ENCODE data around the gene GPR61.

Gene GPR61

DNA sequence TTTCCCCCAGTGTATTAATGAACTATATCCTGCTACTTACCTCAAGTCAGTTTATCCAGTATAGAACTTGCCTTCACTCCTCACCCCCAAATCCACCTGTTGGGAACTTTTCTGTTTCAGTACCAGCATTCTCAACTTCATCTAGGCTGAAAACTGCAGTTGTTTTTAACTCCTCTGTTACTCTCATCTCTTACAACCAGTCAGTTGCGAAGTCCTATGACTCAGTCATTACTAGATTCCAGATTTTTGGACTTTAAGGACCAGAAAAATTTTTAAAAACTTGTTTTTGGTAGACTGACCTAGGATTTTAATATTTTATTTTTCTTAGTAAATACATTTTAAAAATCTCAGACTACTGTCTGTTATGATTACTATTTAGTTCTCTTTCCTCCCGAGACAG is 16.9 kb downstream of the GPR61 start:
- in situ Hi-C loops (cut with HindIII; ENCODE audit: low pct_ligation_motif_present, low pct_unique_long_range_greater_than_20kb, low sequenced_read_pairs) = no loop called here
- no peak for DNase-seq

DNA sequence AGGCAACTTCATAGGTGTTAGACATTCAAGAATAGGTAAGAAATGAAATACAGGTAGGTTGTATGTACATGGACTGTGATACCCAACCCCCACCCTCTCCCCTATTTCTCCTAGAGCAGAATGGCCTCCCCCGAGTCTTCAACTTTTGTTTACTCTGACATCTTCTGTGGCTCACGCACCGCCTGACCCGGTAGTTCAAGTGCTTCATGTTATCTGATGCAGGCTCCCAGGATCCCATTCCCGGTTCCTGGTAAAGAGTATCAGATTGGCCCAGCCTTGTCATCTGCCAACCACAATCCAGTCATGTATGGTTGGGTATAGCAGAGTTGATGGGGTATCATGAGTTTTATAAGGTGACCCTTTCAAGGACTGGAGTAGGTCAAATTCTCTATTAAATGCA is 17.8 kb downstream of the GPR61 start:
- in situ Hi-C loops (cut with HindIII; ENCODE audit: low pct_ligation_motif_present, low pct_unique_long_range_greater_than_20kb, low sequenced_read_pairs) = no loop called here
- no peak for DNase-seq

DNA sequence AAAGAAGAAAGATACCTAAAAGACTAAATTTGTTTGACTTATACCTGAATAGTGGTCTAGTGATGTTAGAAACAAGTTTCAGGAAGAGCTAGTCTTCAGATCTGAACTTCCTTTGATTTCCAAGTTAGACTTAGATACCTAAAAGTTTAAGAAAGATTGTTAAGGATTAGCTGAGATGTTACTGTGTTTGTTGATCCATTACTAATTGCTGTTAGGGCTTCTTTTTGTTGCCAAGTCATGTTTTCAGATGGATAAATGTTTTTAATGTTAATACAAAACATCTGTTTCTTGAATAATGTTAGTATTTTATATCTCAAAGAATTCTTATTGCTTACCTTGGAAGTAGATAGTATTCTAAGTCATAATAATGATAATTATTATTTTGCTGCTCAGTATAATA is 20.3 kb downstream of the GPR61 start:
- DNase-seq = no peak
- in situ Hi-C loops (cut with HindIII; ENCODE audit: low pct_ligation_motif_present, low pct_unique_long_range_greater_than_20kb, low sequenced_read_pairs) = no loop called here

DNA sequence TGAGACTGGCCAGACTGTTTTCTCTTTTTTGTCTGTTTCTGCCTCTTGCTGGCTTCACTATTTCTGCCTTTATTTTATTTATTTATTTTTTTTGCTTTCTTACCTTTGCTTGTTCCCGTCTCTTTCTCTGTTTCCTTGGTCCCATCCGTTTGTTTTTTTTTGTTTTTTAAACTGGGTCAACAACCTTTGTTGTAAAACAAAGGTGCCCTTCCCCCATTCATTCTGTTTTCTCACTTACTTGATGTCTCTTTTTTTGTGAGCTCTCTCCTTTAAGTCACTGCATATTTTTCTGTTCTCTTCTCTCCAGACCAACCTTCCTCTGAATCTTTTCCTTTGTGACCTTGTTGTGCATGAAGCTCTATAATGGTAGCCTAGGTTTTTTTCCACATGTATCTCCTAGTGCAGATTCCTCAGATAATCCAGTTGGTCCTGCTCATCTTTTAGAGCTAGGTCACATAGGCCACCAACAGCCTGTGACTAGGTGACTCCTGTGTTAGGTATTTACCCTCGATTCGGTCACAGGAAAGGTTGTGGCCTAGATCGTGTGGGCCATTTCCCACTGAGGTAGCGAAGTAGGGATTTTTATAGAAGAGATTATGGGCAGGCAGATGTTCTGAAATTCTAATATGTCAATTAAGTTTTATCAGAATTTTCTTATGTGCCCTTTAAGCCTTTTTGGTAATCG is 24.7 kb downstream of the GPR61 start:
- no peak for DNase-seq
- in situ Hi-C loops (cut with HindIII; ENCODE audit: low pct_ligation_motif_present, low pct_unique_long_range_greater_than_20kb, low sequenced_read_pairs) = no loop called here

DNA sequence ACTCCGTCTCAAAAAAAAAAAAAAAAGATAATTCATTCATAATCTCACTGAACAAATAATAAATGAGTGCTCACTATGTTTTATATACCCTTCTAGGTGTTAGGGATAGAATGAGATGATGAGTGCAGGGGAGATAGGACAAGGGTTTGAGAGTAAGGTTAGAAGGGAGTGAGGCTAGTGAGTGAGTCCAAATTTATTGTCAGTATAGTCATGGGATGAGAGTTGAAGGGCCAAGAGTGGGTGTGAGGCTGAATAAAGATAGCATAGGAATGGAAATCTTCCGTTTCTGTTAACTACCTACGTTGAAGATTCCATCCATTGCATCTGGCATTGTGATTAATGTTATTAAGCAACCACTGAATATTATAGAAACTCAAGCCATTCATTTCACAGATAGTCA is 25.6 kb downstream of the GPR61 start:
- in situ Hi-C loops (cut with HindIII; ENCODE audit: low pct_ligation_motif_present, low pct_unique_long_range_greater_than_20kb, low sequenced_read_pairs) = no loop called here
- DNase-seq = no peak

DNA sequence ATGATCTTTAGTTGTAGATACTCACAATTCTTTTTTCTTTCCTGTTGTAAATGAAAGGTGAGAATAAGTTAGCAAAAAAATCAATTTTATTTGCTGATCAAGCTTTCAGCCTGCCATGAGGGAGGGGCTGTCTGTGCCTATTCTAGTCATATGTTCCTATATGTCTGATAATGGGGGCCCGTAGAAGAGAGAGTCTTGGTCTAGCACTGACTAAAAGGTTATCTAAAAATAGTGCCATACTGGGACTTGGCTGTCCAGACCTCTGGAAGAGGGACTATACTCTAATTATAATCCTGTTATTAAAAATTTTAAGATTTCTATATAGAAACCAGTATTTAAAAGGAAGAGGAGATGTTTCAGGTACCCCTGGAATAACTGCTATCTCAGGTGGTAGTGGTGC is 27.3 kb downstream of the GPR61 start:
- in situ Hi-C loops (cut with HindIII; ENCODE audit: low pct_ligation_motif_present, low pct_unique_long_range_greater_than_20kb, low sequenced_read_pairs) = no loop called here

DNA sequence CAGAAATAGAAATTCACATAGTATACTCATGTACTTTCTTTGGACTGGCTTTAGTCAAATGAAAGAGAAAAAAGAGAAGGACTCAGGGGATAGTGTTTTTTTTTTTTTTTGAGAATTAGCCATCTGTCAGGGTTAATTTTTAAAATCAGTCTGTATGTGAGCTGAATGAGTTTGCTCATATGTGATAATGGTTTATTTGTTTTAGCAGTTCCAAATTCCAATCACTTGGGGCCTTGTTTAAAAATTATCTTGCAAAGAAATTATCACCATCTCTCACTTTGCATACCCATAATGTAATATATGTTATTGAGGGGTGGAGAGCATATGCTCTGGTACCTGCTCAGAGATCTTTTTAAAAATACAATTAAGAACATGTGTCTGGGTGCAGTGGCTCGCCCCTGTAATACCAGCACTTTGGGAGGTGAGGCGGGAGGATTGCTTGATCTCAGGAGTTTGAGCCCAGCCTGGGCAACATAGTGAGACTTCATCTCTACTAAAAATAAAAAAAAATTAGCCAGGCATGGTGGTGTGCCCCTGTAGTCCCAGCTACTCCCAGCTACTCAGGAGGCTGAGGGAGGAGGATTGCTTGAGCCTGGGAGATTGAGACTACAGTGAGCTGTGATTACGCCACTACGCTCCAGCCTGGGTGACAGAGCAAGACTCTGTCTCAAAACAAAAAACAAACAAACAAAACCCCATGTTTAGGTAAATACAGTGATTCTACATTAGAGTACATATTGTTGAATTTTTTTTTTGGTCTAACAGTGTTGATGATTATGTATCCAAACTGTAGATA is 28.4 kb downstream of the GPR61 start:
- in situ Hi-C loops (cut with HindIII; ENCODE audit: low pct_ligation_motif_present, low pct_unique_long_range_greater_than_20kb, low sequenced_read_pairs) = no loop called here
- no peak for DNase-seq

More for the DNA sequence above, 27.3 kb downstream of the GPR61 start:
- DNase-seq = no peak

DNA sequence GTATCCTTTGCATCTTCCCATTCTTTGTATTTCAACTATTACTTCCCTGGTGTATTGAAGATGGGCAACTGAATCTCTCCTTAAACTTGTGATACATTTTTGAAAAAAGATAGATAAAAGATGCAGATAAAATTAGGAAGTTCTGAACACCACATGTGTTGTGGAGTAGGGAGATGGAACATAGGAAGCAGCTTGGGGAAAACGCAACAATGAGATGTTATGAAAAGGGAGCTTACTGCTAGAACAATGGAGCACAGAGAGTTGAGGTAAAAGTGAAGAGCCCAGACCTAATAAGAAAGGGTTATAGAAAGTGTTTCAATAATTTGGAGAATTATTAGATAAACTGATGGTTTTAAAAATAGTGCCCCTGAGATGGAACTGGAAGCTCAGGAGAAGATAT is 29.7 kb downstream of the GPR61 start:
- no peak for DNase-seq
- in situ Hi-C loops (cut with HindIII; ENCODE audit: low pct_ligation_motif_present, low pct_unique_long_range_greater_than_20kb, low sequenced_read_pairs) = no loop called here

DNA sequence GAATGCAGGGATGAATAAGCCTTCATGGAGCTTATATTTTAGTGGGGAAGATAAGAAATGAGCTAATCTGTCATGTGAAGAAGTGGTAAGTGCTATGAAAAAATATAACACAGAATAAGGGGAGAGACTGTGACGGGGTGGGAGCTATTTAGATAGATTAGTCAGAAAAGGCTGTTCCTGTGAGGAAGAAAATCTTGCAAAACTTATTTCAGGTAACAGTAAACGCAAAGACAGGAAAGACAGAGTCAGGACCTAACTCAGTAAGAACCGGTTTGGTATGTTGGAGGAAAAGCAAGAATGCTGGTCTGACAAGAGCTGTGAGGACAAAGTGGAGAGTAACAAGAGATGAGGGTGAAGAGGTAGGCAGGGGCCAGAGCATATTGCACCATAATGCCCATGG is 30.7 kb downstream of the GPR61 start:
- in situ Hi-C loops (cut with HindIII; ENCODE audit: low pct_ligation_motif_present, low pct_unique_long_range_greater_than_20kb, low sequenced_read_pairs) = no loop called here
- no peak for DNase-seq

DNA sequence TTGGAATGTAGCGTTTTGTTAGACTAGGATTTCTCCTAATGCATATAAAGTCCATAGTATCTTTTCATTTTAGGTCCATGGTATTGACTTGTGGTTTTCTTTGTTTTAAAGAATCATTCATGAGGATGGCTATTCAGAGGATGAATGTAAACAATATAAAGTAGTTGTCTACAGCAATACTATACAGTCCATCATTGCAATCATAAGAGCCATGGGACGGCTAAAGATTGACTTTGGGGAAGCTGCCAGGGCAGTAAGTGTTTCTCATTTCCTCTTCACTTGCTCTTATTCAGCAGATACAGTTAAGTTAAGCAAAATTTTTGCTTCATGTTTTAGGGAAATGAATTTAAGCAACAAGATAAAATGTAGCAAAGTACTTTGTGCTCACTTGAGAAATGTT is 34.1 kb downstream of the GPR61 start:
- no peak for DNase-seq
- in situ Hi-C loops (cut with HindIII; ENCODE audit: low pct_ligation_motif_present, low pct_unique_long_range_greater_than_20kb, low sequenced_read_pairs) = no loop called here

DNA sequence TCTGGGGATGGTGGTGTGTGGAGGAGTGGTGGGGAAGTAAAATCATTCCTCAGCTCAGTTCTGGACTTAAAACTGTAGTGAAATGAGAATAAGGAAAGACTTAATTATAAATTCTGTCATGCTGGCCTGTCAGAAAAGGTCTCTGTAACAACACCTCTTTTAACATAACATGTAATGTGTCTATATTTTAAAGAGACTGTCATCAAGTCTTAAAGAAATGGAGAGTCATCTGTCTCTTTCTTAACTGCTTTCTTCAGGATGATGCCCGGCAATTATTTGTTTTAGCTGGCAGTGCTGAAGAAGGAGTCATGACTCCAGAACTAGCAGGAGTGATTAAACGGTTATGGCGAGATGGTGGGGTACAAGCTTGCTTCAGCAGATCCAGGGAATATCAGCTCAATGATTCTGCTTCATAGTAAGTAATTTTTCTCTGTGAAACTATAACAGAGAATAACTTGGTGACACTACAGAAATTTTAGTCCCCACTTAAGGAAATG is 39.3 kb downstream of the GPR61 start:
- in situ Hi-C loops (cut with HindIII; ENCODE audit: low pct_ligation_motif_present, low pct_unique_long_range_greater_than_20kb, low sequenced_read_pairs) = no loop called here
- no peak for DNase-seq

DNA sequence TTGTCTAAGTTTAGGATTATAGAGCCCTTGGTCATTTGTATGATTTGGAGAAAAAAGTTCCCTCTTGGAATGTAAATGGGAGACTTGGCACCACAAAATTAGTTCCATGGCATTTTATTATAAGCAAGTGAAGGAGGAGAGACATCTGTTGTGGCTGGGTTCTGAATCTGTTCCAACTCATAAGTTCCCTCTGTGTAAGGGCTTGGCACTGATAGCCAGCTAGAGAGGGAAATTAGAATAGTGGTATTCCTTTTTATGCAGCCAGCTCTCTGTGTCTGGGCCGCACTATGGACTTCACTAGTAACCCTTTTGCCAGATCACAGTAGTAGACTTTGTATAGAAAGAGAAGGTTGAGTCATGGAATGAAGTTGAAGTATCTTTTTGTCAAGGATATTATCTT is 39.8 kb downstream of the GPR61 start:
- in situ Hi-C loops (cut with HindIII; ENCODE audit: low pct_ligation_motif_present, low pct_unique_long_range_greater_than_20kb, low sequenced_read_pairs) = no loop called here
- DNase-seq = no peak

DNA sequence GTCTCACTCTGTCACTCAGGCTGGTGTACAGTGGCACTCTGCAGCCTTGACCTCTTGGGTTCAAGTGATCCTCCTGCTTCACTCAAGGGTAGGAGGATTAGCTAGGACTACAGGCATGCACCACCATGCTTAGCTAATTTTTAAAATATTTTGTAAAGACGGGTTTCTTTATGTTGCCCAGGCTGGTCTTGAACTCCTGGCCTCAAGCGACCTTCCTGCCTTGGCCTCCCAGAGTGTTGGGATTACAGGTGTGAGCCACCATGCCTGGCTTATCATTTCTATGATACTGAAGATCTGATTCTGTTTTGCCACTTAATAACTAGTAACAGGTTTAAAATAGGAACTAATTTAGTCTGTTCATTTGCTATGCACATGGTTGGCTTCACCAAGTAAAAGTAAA is 42.3 kb downstream of the GPR61 start:
- in situ Hi-C loops (cut with HindIII; ENCODE audit: low pct_ligation_motif_present, low pct_unique_long_range_greater_than_20kb, low sequenced_read_pairs) = no loop called here
- no peak for DNase-seq

DNA sequence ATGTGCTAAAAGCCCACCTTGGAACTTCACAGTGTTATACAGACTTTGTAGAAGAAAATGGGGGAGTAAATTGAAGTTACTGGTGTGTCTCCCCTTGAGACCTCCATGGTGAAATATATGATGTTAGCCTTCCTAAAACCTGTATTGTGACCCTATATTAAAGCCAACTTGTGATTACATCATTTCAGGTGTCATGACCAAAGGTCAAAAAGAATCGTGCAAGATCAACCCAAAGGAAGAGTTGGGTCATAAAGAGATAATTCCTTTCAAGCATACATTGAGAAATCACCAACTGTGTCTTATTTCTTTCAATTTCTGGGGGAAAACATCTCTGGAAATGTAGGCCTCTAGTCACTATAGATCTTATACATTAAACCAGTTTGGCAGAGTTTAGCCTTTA is 45.1 kb downstream of the GPR61 start:
- in situ Hi-C loops (cut with HindIII; ENCODE audit: low pct_ligation_motif_present, low pct_unique_long_range_greater_than_20kb, low sequenced_read_pairs) = no loop called here
- no peak for DNase-seq

DNA sequence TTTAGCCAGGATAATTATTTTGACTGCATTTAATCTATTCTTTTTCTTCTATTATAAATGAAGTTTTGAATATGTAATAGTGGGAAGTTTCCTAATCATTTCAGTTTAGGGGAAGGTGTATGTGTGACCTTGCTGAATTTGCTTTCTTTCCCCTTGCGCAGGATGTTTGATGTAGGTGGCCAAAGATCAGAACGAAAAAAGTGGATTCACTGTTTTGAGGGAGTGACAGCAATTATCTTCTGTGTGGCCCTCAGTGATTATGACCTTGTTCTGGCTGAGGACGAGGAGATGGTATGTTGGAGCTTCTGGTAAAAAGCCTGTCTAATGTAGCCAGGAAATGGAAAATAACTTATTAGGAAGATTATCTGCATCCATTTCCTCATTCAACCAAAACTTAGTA is 46.4 kb downstream of the GPR61 start:
- in situ Hi-C loops (cut with HindIII; ENCODE audit: low pct_ligation_motif_present, low pct_unique_long_range_greater_than_20kb, low sequenced_read_pairs) = no loop called here
- no peak for DNase-seq

DNA sequence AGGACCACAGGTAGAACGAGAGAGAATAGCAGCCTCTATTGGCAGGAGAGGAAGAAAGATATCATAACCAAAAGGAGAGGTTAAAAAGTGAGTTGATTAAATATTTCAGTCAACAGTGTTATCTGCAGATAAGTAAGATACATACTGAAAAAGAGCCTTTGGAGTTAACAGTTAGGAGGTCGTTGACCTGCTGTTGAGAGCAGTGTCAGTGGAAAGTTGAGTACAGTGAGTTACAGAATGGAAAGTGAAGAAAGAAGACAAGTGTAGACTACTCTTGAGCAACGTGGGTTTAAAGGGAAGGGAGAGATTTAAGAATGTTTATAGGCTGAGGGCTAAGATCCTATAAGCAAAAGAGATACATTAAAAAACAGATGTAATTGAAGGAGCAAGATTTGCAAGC is 49.5 kb downstream of the GPR61 start:
- DNase-seq = no peak
- in situ Hi-C loops (cut with HindIII; ENCODE audit: low pct_ligation_motif_present, low pct_unique_long_range_greater_than_20kb, low sequenced_read_pairs) = no loop called here

DNA sequence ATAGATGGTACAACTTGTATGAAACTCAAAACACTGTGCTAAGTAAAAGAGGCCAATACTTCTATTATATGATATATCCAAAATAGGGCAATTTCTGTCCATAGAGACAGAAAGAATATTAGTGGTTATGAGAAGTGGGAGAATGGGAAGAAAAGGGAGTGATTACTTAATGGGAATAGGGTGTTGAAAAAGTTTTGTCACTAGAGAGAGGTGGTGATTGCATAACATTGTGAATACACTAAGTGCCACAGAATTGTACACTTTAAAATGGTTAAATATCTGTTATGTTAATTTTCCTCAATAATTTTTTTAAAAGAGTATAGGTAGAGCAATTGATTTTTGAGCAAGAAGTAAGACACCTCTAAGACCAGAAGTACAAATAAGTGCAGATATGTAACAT is 50.0 kb downstream of the GPR61 start:
- in situ Hi-C loops (cut with HindIII; ENCODE audit: low pct_ligation_motif_present, low pct_unique_long_range_greater_than_20kb, low sequenced_read_pairs) = no loop called here
- no peak for DNase-seq

DNA sequence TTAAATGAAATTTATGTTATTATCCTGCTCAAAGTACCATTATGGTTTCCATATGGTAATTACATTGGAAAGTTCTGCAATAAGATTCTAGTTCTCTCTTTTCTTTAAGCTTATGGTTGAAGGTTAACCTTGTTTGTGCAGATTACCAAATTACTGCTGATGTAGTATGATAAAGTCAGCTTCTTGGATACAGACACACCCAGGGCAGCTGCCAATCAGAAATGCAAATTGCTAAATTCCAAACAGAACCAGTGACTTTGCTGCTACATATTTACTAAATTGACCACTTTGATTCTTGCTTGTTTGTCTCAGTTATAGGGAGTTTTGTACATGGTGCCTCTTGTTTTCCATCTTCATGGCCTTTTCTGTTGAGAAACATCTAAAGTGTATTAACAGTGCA is 53.2 kb downstream of the GPR61 start:
- DNase-seq = no peak
- in situ Hi-C loops (cut with HindIII; ENCODE audit: low pct_ligation_motif_present, low pct_unique_long_range_greater_than_20kb, low sequenced_read_pairs) = no loop called here

DNA sequence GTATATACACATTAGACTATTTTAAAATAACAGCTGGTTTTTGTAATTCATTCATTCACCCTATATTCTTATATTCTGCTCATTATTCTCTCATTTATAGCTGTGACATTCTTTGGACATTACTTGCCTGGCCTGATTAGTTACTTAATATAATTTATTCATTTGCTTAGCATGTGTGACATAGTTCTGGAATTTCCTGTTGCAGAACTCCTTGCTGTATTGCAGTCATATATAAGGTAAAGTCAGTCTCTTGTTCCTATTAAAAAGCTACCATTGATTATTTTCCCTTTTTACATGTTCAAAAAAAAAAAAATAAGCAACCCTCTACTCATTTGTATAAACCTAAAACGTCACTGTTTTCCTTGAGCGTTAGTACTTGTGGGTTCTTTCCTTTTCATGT is 55.9 kb downstream of the GPR61 start:
- in situ Hi-C loops (cut with HindIII; ENCODE audit: low pct_ligation_motif_present, low pct_unique_long_range_greater_than_20kb, low sequenced_read_pairs) = no loop called here
- DNase-seq = peak; percentile 40
